HG03520 (cell line): ENCODE results near the gene MAVS.
"Not testable (repeated sequence)": the region's sequence is repeated elsewhere in the genome, so short reads cannot be mapped to it uniquely, and the experiment has no call there.

ENCODE experiments used
- ATAC-seq: cut with Tn5 transposase; IDR thresholded peaks from one replicate; pipeline ENCODE4 v1.9.1; 2021; ENCODE audit warnings: mild to moderate bottlenecking, moderate library complexity; ENCODE audit not compliant: unreplicated experiment

The MAVS gene

DNA sequence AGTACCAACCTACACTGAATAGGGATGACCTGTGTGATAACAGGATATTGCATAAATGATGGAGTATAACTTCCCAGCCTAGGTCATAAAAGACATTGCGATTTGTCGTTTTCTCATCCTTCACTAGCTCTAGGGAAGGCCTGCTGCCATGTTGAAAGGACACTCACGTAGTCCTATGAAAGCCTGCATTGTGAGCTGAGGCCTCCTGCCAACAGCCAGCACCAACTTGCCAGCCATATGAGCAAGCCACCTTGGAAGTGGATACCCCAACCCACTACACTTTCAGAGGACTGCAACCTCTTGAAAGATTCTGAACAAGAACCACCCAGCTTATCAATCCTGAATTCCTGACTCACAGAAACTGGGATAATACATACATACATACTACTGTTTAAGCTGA, 39.1 kb downstream of the MAVS start:
- no peak for ATAC-seq

DNA sequence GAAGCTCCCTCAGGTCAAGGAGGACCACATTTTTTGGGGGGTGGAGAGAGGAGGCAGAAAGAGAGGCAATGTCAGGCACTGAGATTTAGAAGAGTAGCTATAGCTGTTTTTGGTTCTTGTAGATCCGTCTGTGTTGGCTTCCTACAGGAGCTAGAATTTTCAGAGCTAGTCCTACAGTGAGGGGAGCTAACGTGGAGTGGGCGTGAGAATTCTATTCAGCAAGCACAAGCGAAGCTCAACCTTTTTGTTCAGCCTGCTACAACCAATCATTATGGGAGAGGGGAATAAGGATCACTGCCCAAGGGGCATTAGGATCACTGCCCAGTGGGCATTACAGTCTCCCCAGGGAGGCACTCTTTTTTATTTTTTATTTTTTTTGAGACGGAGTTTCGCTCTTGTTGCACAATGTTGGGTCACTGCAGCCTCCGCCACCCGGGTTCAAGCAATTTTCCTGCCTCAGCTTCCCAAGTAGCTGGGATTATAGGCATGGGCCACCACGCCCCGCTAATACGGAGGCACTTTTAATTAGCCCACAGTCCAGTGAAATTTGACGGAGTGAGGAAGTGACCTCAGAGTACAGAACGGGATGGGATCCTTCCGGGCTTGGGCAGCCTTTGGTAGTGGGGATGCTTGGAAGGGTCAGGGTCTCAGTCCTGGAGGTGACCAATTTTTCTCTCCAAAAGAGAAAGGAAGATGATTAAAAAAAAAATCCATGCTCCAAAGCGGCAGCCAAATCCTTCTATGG, 41.4 kb downstream of the MAVS start:
- ATAC-seq, result no peak

DNA sequence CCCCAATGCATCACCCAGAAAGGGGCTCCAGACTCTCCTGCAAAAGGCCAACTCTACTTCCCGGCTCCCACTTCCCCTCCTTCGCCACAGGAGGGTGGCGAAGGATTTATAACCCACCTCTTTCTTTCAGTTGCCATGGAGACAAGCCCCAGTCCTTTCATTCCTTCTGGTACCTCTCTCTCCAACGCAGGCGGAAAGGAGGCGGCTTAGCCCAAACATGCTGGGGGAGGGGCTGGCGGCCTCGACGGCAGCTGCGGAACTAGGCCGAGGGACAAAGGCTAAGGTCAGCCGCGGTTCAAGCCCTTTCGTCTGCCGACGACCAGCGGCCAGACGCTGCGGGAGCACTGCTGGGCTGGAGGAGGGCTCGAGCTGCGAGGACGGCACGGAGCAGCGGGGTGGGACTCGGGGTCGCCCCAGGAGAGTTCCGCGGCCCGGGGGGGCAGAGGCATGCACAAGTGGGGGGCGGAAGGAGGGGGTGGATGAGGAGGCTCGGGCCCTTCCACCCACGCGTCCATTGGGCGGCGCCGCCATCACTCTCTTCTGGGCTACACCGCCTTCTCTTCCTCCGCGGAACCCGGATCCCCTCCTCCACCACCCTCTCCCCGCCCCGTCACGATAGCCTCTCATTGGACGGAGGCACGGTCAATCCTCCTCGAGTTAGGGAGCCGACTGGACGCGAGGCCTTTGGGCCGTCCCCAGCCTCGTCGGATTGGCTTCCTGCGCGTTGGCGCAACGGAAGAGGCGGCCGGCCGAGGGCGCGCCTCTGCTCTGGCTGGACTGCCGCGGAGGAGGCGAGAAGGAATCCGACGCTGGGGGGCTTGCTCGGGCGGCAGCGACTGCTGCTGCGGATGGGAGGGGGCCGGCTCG, 42.2 kb downstream of the MAVS start, which contains the start of gene PANK2:
Gene PANK2, plus strand, starts transcription at position 766 of the 867 bp plus-strand sequence.
- ATAC-seq, result peak; percentile 85

GRCh38 chr20:3889489-3890397, 43.1 kb downstream of the MAVS start:
- ATAC-seq, result peak; percentile 23

DNA sequence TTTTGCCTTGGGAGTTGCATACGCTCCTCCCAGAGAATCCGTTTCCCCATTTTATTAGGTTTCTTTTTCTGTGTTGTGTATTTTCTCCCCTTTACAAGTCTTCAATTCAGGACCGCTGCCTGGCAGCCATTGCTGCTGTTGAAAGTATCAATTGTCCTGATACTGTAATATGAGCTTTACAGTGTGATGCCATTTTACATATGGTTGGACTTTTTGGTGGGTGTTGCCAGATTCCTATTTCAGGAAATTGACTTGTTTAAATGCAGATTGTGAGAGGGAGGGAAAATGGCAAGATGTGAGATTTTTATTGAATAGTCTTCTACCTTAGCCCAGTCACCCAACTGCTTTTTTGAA, 43.7 kb downstream of the MAVS start:
- ATAC-seq, result no peak

- ATAC-seq, result no peak
Observed at GRCh38 chr20:3890999-3891929, 44.6 kb downstream of the MAVS start.

- no peak for ATAC-seq
Observed at GRCh38 chr20:3894796-3895195, 48.2 kb downstream of the MAVS start.

- no peak for ATAC-seq
Observed at GRCh38 chr20:3896302-3896701, 49.7 kb downstream of the MAVS start.

GRCh38 chr20:3896853-3897583, 50.4 kb downstream of the MAVS start:
- ATAC-seq, result no peak

- not testable (repeated sequence) for ATAC-seq
Observed at GRCh38 chr20:3898181-3898580, 51.5 kb downstream of the MAVS start.

DNA sequence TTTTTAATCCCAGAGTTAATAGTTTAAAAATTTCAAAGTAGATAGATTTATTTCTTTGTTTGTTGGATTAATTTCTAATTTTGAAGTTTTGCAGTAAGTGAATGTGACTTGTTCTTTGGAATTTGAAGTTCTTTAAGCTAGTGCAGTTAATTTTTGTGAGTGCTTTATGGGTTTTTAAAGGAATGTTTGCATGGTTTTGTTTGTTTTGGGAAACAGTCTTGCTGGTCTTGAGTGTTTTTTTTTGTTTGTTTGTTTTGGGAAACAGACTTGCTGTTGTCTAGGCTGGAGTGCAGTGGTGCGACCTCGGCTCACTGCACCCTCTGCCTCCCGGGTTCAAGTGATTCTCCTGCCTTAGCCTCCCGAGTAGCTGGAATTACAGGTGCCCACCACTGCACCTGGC, 52.0 kb downstream of the MAVS start:
- no peak for ATAC-seq

GRCh38 chr20:3900187-3900604, 53.6 kb downstream of the MAVS start:
- no peak for ATAC-seq

- ATAC-seq, result no peak
Observed at GRCh38 chr20:3901028-3901705, 54.5 kb downstream of the MAVS start.

GRCh38 chr20:3901706-3902440, 55.2 kb downstream of the MAVS start:
- ATAC-seq, result no peak

DNA sequence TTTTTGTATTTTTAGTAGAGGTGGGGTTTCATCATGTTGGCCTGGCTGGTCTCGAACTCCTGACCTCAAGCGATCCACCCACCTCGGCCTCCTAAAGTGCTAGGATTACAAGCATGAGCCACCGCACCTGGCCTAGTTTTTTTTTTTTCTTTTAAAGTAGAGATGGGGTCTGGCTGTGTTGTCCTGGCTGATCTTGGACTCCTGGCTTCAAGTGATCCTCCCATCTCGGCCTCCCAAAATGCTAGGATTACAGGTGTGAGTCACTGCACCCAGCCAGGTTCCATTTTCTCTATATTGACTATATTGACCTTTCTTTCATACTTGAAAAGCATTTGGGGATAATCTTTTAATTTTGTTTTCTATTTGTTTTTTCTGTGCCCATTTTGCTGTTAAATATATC, 55.8 kb downstream of the MAVS start:
- no peak for ATAC-seq

- no peak for ATAC-seq
Observed at GRCh38 chr20:3904224-3904623, 57.6 kb downstream of the MAVS start.

- ATAC-seq, result no peak
Observed at GRCh38 chr20:3904857-3905256, 58.2 kb downstream of the MAVS start.
